ENCODE results near the gene SGMS1.

DNA sequence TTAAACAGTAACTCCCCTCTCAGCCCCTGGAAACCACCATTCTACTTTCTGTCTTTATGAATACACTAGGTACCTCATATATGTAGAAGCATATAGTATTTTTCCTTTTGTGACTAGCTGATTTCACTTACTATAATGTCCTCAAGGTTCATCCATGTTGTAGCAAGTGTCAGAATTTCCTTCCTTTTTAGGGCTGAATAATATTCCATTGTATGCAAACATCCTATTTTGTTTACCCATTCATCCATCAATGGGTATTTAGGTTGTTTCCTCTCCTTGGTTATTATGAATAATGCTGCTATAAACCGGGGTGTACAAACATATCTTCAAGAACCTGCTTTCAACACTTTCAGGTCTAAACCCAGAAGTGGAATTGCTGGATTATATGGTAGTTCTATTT is 125.3 kb downstream of the SGMS1 start:
- TF ChIP-seq, protein P1, sequence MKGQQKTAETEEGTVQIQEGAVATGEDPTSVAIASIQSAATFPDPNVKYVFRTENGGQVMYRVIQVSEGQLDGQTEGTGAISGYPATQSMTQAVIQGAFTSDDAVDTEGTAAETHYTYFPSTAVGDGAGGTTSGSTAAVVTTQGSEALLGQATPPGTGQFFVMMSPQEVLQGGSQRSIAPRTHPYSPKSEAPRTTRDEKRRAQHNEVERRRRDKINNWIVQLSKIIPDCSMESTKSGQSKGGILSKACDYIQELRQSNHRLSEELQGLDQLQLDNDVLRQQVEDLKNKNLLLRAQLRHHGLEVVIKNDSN (IDR thresholded peaks at IDR 0.05; ENCODE audit: borderline replicate concordance, low read depth): no peak
- TF ChIP-seq EZH2phosphoT487 (IDR thresholded peaks at IDR 0.05; ENCODE audit: borderline replicate concordance, low read depth): no peak
- TF ChIP-seq, protein P2, sequence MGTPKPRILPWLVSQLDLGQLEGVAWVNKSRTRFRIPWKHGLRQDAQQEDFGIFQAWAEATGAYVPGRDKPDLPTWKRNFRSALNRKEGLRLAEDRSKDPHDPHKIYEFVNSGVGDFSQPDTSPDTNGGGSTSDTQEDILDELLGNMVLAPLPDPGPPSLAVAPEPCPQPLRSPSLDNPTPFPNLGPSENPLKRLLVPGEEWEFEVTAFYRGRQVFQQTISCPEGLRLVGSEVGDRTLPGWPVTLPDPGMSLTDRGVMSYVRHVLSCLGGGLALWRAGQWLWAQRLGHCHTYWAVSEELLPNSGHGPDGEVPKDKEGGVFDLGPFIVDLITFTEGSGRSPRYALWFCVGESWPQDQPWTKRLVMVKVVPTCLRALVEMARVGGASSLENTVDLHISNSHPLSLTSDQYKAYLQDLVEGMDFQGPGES (IDR thresholded peaks at IDR 0.05; ENCODE audit: low read depth, low read length): no peak
- TF ChIP-seq, protein P3, sequence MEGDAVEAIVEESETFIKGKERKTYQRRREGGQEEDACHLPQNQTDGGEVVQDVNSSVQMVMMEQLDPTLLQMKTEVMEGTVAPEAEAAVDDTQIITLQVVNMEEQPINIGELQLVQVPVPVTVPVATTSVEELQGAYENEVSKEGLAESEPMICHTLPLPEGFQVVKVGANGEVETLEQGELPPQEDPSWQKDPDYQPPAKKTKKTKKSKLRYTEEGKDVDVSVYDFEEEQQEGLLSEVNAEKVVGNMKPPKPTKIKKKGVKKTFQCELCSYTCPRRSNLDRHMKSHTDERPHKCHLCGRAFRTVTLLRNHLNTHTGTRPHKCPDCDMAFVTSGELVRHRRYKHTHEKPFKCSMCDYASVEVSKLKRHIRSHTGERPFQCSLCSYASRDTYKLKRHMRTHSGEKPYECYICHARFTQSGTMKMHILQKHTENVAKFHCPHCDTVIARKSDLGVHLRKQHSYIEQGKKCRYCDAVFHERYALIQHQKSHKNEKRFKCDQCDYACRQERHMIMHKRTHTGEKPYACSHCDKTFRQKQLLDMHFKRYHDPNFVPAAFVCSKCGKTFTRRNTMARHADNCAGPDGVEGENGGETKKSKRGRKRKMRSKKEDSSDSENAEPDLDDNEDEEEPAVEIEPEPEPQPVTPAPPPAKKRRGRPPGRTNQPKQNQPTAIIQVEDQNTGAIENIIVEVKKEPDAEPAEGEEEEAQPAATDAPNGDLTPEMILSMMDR (IDR thresholded peaks at IDR 0.05): no peak
- no peak for TF ChIP-seq MXI1 (IDR thresholded peaks at IDR 0.05; ENCODE audit: low read depth, low read length)
- TF ChIP-seq TAF1 (IDR thresholded peaks at IDR 0.05; ENCODE audit: borderline replicate concordance, low read depth, low read length): no peak
- no peak for TF ChIP-seq EP300 (IDR thresholded peaks at IDR 0.05; ENCODE audit: borderline replicate concordance in 1 of 2, low read depth in 1 of 2, low read length in 1 of 2)
- no peak for TF ChIP-seq SIN3A (IDR thresholded peaks at IDR 0.05; ENCODE audit: borderline replicate concordance, low read depth, low read length)
- no peak for TF ChIP-seq FOXM1 (IDR thresholded peaks at IDR 0.05; ENCODE audit: low read depth)
- no peak for TF ChIP-seq SMC3 (IDR thresholded peaks at IDR 0.05; ENCODE audit: low read depth, low read length)
